Gastroesophageal sphincter (tissue), 4 donors: ENCODE measurements around the gene SLC2A11. TPM values are rescaled to one million over a fixed set of nuclear protein-coding genes. Genes with fewer than 3 reads are reported as not detected.
"Not testable (repeated sequence)": the region's sequence is repeated elsewhere in the genome, so short reads cannot be mapped to it uniquely, and the experiment has no call there.

Experiments
- ATAC-seq: fragments of 150-250 bp; one replicate; pipeline ENCODE4 v1.9.1; 2016; ENCODE audit warnings: mild to moderate bottlenecking, moderate library complexity
- H3K27ac ChIP-seq, 4 donors: fragments of 200-600 bp; sonication (generic) in 3 of 4; 1 replicate in 3 of 4; 2 replicates in 1 of 4; pipeline ENCODE4 v1.5.1; 2016 to 2019
- H3K27me3 ChIP-seq: fragments of 200-600 bp; sonication (generic); one replicate; pipeline ENCODE4 v1.5.1; 2019
- H3K36me3 ChIP-seq, 2 donors: fragments of 200-600 bp; sonication (generic); one replicate each; pipeline ENCODE4 v1.5.1; 2019; ENCODE audit warnings: control low read depth in 1 of 2
- H3K4me1 ChIP-seq, 3 donors: fragments of 200-600 bp; sonication (generic); 1 replicate in 2 of 3; 2 replicates in 1 of 3; pipeline ENCODE4 v1.5.1; 2016 to 2019; ENCODE audit warnings: control low read depth in 2 of 3
- H3K4me3 ChIP-seq, 2 donors: fragments of 200-600 bp; sonication (generic); one replicate each; pipeline ENCODE4 v1.5.1; 2019; ENCODE audit warnings: mild to moderate bottlenecking in 1 of 2, moderate library complexity in 1 of 2
- H3K9me3 ChIP-seq, 3 donors: fragments of 200-600 bp; sonication (generic); one replicate each; pipeline ENCODE4 v1.5.1; 2017 to 2019; ENCODE audit warnings: control low read depth in 2 of 3
- EP300 ChIP-seq: sonication (generic); formaldehyde crosslinking; IDR thresholded peaks from one replicate; pipeline ENCODE4 v1.6.1; 2017; ENCODE audit warnings: antibody characterized with exemption, mild to moderate bottlenecking
- POLR2A ChIP-seq, 2 donors: fragments of 450-650 bp; IDR thresholded peaks; one replicate each; pipeline ENCODE4 v1.6.1; 2017; ENCODE audit warnings: antibody characterized with exemption in 2 of 2, mild to moderate bottlenecking in 2 of 2, moderate library complexity in 1 of 2
- POLR2AphosphoS5 ChIP-seq: sonication (generic); formaldehyde crosslinking; IDR thresholded peaks from one replicate; pipeline ENCODE4 v1.6.1; 2017; ENCODE audit warnings: antibody characterized with exemption
- WGBS, 2 donors: methylation state at CpG; one replicate each; pipeline ENCODE4 v1.1.5; 2018; ENCODE audit warnings: low coverage in 1 of 2; 5-methylcytosine and 5-hydroxymethylcytosine counted together
- total RNA-seq, 4 donors: library from RNA; depleted of rRNA; stranded (reverse); fragments of >200 nt; gene quantifications; one replicate each; pipeline ENCODE4 v1.1.0, GENCODE V29; 2016
- TF ChIP-seq, protein P1 (sequence below), 4 experiments: fragments of 200-600 bp in 2 of 4; fragments of 450-650 bp in 2 of 4; sonication (generic) in 1 of 4; IDR thresholded peaks; one replicate each; pipeline ENCODE4 v1.5.1; 2017 to 2019; ENCODE audit warnings: antibody characterized with exemption in 4 of 4, mild to moderate bottlenecking in 2 of 4, moderate library complexity in 2 of 4

SLC2A11 gene
- total RNA-seq, 4 donors from 2014 or later = 7.3 to 39.8 (median 18.8) TPM

DNA sequence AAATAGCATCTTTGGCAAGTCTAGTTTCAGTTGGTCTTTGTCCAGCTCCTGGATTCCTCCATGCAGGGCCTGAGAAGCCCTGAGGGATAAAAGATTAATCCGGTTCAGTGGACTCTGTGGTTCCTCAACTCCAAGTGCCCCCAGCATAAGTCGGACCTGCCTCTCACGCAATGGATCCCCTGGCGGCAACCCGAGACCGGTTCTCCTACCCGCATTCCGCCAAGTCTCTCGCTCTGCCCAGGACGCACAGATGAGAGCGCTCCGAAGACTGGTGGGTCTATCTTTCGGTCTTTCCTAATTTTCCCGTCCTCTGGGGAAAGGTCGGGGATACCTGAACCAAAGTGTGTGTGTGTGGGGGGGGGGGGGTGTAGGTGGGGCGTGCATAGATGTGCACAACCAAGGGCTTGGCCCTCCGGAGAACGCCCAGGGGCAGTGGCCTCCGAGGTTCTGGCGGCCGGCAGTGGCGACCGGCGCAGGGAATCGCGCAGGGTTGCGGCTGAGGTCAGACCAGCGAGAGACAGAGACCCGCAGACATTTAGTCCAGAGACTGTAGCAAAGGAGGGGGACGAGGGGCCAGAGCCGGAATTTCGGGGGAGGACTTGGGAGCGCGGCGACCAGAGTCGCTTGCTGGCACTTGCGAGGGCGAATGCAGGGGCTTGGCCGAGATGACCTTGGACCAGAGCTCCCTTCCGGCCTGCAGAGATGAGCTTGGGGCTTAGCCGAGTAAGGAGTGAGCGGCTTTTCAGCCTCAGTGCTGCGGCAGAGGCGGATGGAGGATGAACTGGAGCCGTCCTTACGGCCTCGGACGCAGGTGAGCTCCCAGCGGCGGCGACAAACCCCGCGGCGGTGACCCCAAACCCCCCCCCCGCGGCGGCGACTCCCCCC, 712 bp upstream of the SLC2A11 start:
- peak overlapping the region; percentile 58 to 75 for H3K4me3 ChIP-seq
- peak overlapping the region; percentile 79 to 98 (median 96) for H3K27ac ChIP-seq
- H3K27me3 ChIP-seq = no peaks in the 10 kb centered on the region
- H3K9me3 ChIP-seq = no peaks in the 10 kb centered on the region
- H3K36me3 ChIP-seq = peaks cover 0 to 4% of the 10 kb centered on the region in 2 donors
- TF ChIP-seq EP300 = no peak
- no peak for TF ChIP-seq POLR2A (IDR thresholded peaks at IDR 0.05)
- TF ChIP-seq, protein P1, sequence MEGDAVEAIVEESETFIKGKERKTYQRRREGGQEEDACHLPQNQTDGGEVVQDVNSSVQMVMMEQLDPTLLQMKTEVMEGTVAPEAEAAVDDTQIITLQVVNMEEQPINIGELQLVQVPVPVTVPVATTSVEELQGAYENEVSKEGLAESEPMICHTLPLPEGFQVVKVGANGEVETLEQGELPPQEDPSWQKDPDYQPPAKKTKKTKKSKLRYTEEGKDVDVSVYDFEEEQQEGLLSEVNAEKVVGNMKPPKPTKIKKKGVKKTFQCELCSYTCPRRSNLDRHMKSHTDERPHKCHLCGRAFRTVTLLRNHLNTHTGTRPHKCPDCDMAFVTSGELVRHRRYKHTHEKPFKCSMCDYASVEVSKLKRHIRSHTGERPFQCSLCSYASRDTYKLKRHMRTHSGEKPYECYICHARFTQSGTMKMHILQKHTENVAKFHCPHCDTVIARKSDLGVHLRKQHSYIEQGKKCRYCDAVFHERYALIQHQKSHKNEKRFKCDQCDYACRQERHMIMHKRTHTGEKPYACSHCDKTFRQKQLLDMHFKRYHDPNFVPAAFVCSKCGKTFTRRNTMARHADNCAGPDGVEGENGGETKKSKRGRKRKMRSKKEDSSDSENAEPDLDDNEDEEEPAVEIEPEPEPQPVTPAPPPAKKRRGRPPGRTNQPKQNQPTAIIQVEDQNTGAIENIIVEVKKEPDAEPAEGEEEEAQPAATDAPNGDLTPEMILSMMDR (IDR thresholded peaks at IDR 0.05) = peak in 3 of 4 experiments; percentile 20 to 38 (median 23)
- WGBS, 2 donors = 0 to 3% methylated on average over 1 to 7 of the region's 58 CpGs
- peak; percentile 66 for ATAC-seq
- peaks cover 0 to 28% (median 7%) of the 10 kb centered on the region in 3 donors for H3K4me1 ChIP-seq

DNA sequence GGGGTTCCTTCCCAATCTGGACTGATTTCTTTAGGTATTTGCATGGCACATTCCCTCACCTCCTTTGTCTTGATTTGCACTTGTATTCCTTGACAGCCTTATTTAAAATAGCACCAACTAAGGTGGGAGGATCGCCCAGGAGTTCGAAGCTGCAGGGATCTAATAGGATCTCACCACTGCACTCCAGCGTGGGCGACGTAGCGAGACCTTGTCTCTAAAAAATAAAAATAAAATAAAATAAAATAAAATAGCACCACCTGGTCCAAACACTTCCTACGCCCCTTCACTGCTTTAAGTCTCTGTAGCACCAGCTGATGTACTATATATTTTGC, 775 bp downstream of the SLC2A11 start:
- Histone ChIP-seq H3K4me3 (peak overlapping the region; percentile 58 to 75), H3K27ac (peak overlapping the region in 3 of 4 donors; percentile 94 to 98 (median 97)), H3K36me3 (peaks cover 0 to 19% of the 10 kb centered on the region in 2 donors), H3K9me3 (no peaks in the 10 kb centered on the region), H3K27me3 (no peaks in the 10 kb centered on the region), H3K4me1 (peaks cover 0 to 28% (median 7%) of the 10 kb centered on the region in 3 donors)
- TF ChIP-seq, protein P1 (IDR thresholded peaks at IDR 0.05) = no peak
- TF ChIP-seq POLR2AphosphoS5 (no peak), EP300 (no peak), POLR2A (IDR thresholded peaks at IDR 0.05) (no peak)
- no peak for ATAC-seq
- 51 to 56% methylated on average over 6 to 7 of the region's 7 CpGs for WGBS, 2 donors

DNA sequence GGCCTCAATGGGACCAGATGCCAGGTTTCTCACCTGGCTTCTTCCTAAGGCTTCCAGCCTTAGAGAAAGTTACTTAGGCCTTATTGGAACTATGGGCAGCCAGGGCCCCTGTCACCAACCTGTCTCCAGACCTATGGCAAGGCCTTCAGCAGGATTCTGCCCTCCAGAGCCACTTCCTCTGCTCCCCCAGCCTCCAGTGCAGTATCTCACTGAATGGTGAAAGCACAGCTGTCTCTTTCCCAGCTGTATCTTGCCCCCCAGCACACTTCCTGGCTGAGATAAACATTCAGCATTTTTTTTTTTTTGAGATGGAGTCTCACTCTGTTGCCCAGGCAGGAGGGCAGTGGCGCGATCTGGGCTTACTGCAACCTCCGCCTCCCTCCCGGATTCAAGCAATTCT, 1.5 kb downstream of the SLC2A11 start:
- Histone ChIP-seq H3K27ac (no peak overlapping the region), H3K27me3 (no peaks in the 10 kb centered on the region), H3K4me1 (peaks cover 0 to 28% (median 7%) of the 10 kb centered on the region in 3 donors), H3K36me3 (peaks cover 0 to 26% of the 10 kb centered on the region in 2 donors), H3K4me3 (no peak overlapping the region), H3K9me3 (no peaks in the 10 kb centered on the region)
- no peak for TF ChIP-seq POLR2A (IDR thresholded peaks at IDR 0.05)
- TF ChIP-seq, protein P1 (IDR thresholded peaks at IDR 0.05) = no peak
- ATAC-seq = no peak
- 100% methylated on average over 4 of the region's 4 CpGs; no CpG with 5 or more reads in 1 of the 2 donors for WGBS, 2 donors

DNA sequence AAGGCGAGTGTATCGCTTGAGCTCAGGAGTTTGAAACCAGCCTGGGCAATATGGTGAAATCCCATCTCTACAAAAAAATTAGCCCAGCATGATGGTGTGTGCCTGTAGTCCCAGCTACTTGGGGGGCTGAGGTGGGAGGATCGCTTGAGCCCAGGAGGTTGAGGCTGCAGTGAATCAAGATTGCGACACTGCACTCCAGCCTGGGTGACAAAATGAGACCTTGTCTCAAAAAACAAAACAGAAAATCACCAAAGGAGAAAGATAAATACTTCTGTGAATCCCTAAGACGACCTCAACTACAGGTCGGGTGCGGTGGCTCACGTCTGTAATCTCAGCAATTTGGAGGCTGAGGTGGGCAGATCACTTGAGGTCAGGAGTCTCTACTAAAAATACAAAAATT, 2.5 kb downstream of the SLC2A11 start:
- 89 to 100% methylated on average over 7 to 8 of the region's 8 CpGs for WGBS, 2 donors

DNA sequence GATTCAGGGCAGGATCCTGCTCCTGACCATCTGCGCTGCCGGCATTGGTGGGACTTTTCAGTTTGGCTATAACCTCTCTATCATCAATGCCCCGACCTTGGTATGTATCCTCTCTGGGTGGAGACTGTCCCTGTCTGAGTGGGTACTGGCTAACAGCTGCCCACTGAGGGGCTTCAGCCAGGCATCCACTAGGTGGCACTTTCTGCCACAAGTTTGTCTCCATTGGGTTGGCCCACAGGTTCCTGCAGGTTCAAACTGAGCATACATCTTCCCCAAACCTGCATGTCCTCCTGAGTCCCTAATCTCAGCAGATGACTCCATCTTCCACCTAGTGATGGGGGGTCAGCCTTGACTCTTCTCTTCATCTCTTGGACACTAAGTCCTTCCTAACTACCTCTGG, 4.4 kb downstream of the SLC2A11 start:
- Histone ChIP-seq H3K4me1 (peaks cover 0 to 17% (median 0%) of the 10 kb centered on the region in 3 donors), H3K36me3 (peaks cover 0 to 40% of the 10 kb centered on the region in 2 donors), H3K9me3 (no peaks in the 10 kb centered on the region), H3K27me3 (no peaks in the 10 kb centered on the region), H3K4me3 (no peak overlapping the region), H3K27ac (no peak overlapping the region)
- WGBS, 2 donors = 33 to 77% methylated on average over 1 to 3 of the region's 3 CpGs
- no peak for ATAC-seq
- TF ChIP-seq, protein P1 (IDR thresholded peaks at IDR 0.05) = peak in 2 of 4 experiments; percentile 23 to 49
- no peak for TF ChIP-seq POLR2AphosphoS5

More for the DNA sequence above, 2.5 kb downstream of the SLC2A11 start:
- Histone ChIP-seq H3K36me3 (peaks cover 0 to 26% of the 10 kb centered on the region in 2 donors), H3K4me1 (peaks cover 0 to 28% (median 7%) of the 10 kb centered on the region in 3 donors)
- not testable (repeated sequence) for H3K27ac ChIP-seq, H3K27me3 ChIP-seq, H3K9me3 ChIP-seq, H3K4me3 ChIP-seq, ATAC-seq

DNA sequence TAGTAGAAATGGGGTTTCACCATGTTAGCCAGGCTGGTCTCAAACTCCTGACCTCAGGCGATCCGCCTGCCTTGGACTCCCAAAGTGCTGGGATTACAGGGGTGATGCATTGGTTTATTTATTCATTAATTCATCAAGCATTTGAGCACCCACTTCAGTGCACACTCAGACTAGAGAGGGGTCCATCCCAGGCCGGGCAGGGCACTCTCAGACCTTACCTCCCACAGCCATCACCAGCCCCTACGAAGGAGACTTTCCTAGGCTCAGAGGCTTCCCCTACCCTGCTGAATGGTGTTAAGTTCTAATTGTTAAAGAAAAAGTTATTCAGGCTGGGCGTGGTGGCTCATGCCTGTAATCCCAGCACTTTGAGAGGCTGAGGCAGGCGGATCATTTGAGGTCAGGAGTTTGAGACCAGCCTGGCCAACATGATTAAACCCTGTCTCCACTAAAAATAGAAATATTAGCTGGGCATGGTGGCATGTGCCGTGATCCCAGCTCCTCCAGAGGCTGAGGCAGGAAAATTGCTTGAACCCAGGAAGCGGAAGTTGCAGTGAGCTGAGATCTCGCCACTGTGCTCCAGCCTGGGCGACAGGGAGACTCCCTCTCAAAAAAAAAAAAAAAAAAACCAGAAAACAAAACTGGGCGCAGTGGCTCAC, 7.0 kb downstream of the SLC2A11 start:
- not testable (repeated sequence) for ATAC-seq, H3K9me3 ChIP-seq

More for the DNA sequence above, 7.0 kb downstream of the SLC2A11 start:
- H3K4me1 ChIP-seq, H3K27me3 ChIP-seq, H3K4me3 ChIP-seq, H3K27ac ChIP-seq: not testable (repeated sequence)
- WGBS, 2 donors = 46 to 100% methylated on average over 1 to 5 of the region's 11 CpGs
- H3K36me3 ChIP-seq = peaks cover 0 to 65% of the 10 kb centered on the region in 2 donors
